GM12864 (cell line): Measurements from ENCODE around the gene PFDN5.
"Not testable (repeated sequence)": the region's sequence is repeated elsewhere in the genome, so short reads cannot be mapped to it uniquely, and the experiment has no call there.

Experiments
- DNase-seq: peaks from one replicate; pipeline ENCODE4 v3.0.0-alpha.2; 2011; ENCODE audit warnings: low read depth
- H3K4me3 ChIP-seq: 2 replicates; pipeline ENCODE4 v1.5.1; 2011; ENCODE audit warnings: mild to moderate bottlenecking, low read depth, low read length, control low read depth
- CTCF ChIP-seq: IDR thresholded peaks from 2 replicates; pipeline ENCODE4 v1.5.1; 2011; ENCODE audit warnings: low read depth, mild to moderate bottlenecking, moderate library complexity, low read length, control low read depth, inconsistent platforms; ENCODE audit errors: missing control alignments

PFDN5 gene

GRCh38 chr12:53288322-53288721, 7.0 kb upstream of the PFDN5 start:
- DNase-seq: no peak
- H3K4me3 ChIP-seq: no peak overlapping the region
- TF ChIP-seq CTCF: no peak

GRCh38 chr12:53289891-53290290, 5.5 kb upstream of the PFDN5 start:
- TF ChIP-seq CTCF: no peak
- no peak for DNase-seq
- H3K4me3 ChIP-seq: no peak overlapping the region

GRCh38 chr12:53290661-53291060, 4.7 kb upstream of the PFDN5 start:
- no peak for DNase-seq
- H3K4me3 ChIP-seq: no peak overlapping the region

DNA sequence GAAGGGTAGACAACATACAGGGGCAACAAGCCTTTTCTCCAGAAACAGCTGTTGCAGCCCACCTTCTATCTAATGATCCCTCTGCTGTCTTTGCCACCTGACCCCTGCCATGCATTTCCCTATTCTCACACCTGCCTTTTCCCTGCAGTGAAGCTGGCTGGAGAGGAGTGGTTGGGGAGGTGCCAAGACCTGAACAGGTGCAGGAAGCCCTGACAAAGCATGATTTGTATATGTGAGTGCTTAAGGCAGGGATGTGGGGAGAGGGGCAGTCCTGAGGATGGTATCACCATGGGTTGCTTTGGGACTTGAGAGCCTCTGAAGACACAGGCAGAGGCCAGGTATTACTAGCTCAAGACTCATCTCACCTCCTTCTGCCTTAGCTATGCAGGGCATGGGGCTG, 2.9 kb upstream of the PFDN5 start:
- no peak overlapping the region for H3K4me3 ChIP-seq
- TF ChIP-seq CTCF: no peak
- no peak for DNase-seq

More at GRCh38 chr12:53290661-53291060, 4.7 kb upstream of the PFDN5 start:
- no peak for TF ChIP-seq CTCF

- peak overlapping the region; percentile 74 for H3K4me3 ChIP-seq
- no peak for TF ChIP-seq CTCF
- DNase-seq: no peak
These were observed 513 bp downstream of the PFDN5 start for GRCh38 chr12:53295891-53296219.

DNA sequence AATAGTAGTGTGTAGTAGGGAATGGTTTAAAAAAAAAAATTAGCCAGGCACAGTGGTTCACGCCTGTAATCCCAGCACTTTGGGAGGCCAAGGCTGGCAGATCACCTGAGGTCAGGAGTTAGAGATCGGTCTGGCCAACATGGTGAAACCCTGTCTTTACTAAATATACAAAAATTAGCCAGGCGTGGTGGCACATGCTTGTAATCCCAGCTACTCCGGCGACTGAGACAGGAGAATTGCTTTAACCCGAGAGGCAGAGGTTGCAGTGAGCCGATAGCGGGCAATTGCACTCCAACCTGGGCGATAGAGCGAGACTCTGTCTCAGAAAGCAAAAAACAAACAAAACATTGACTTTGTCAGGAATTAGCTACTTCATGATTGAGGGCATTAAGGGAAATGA, 1.8 kb downstream of the PFDN5 start:
- DNase-seq, H3K4me3 ChIP-seq: not testable (repeated sequence)

- H3K4me3 ChIP-seq: no peak overlapping the region
- TF ChIP-seq CTCF: no peak
- DNase-seq: no peak
These were observed 2.8 kb downstream of the PFDN5 start for GRCh38 chr12:53298164-53298563.

DNA sequence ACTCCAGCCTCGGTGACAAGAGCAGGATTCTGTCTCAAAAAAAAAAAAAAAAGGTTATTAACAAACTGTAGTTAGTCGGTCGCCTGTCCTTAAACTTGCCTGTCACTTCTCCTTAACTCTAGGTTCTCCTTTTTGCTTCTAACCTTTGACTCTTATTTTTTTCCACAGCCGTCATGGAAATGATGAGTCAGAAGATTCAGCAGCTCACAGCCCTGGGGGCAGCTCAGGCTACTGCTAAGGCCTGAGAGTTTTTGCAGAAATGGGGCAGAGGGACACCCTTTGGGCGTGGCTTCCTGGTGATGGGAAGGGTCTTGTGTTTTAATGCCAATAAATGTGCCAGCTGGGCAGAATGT, 3.7 kb downstream of the PFDN5 start:
- TF ChIP-seq CTCF: no peak
- peak overlapping the region; percentile 78 for H3K4me3 ChIP-seq
- no peak for DNase-seq
